Keratinocyte (primary cell): ENCODE results near the gene MRGPRF. TPM values are rescaled to one million over a fixed set of nuclear protein-coding genes. Genes with fewer than 3 reads are reported as not detected.

Experiments used
- DNase-seq: peaks from one replicate; pipeline ENCODE4 v3.0.0-alpha.2; 2011; ENCODE audit warnings: low read depth, missing footprints, low spot score
- FAIRE-seq: peaks from 2 replicates; lab custom pipeline; 2011; peaks lifted over from hg19 to GRCh38; lab: Jason Lieb, UNC
- H2AFZ ChIP-seq: 2 replicates; pipeline ENCODE4 v1.6.0; 2012; ENCODE audit warnings: low read length, control low read depth, inconsistent platforms; ENCODE audit not compliant: control insufficient read depth
- H3K27ac ChIP-seq: 2 replicates; pipeline ENCODE4 v1.5.1; 2011; ENCODE audit warnings: low read length; ENCODE audit not compliant: control insufficient read depth, insufficient read depth
- H3K27me3 ChIP-seq: 3 replicates; pipeline ENCODE4 v1.6.0; 2011; ENCODE audit warnings: low read length; ENCODE audit not compliant: control insufficient read depth, insufficient read depth; ENCODE audit errors: extremely low read depth
- H3K36me3 ChIP-seq, 2 experiments: 2 replicates in 1 of 2; 3 replicates in 1 of 2; pipeline ENCODE4 v1.5.1; 2011; ENCODE audit warnings: low read length in 2 of 2, mild to moderate bottlenecking in 1 of 2; ENCODE audit not compliant: control insufficient read depth in 2 of 2, insufficient read depth in 2 of 2; ENCODE audit errors: extremely low read depth in 1 of 2
- H3K4me1 ChIP-seq: 3 replicates; pipeline ENCODE4 v1.5.1; 2011; ENCODE audit warnings: low read length; ENCODE audit not compliant: control insufficient read depth, insufficient read depth; ENCODE audit errors: extremely low read depth
- H3K4me2 ChIP-seq: 3 replicates; pipeline ENCODE4 v1.6.0; 2011; ENCODE audit warnings: low read depth, low read length; ENCODE audit not compliant: control insufficient read depth, insufficient read depth; ENCODE audit errors: extremely low read depth
- H3K4me3 ChIP-seq, 3 experiments: fragments of 200-600 bp in 1 of 3; sonication (generic) in 1 of 3; 2 replicates in 2 of 3; 3 replicates in 1 of 3; pipeline ENCODE4 v1.5.1; 2011 to 2016; ENCODE audit warnings: low read length in 3 of 3, mild to moderate bottlenecking in 3 of 3, control low read depth in 2 of 3, inconsistent platforms in 1 of 3, low read depth in 1 of 3, mixed read lengths in 1 of 3, mixed run types in 1 of 3, moderate library complexity in 1 of 3; ENCODE audit not compliant: control insufficient read depth in 2 of 3, insufficient read depth in 2 of 3; ENCODE audit errors: extremely low read depth in 1 of 3
- H3K79me2 ChIP-seq: 2 replicates; pipeline ENCODE4 v1.6.0; 2012; ENCODE audit warnings: low read length; ENCODE audit not compliant: control insufficient read depth, insufficient read depth
- H3K9ac ChIP-seq: 3 replicates; pipeline ENCODE4 v1.6.0; 2011; ENCODE audit warnings: low read length; ENCODE audit not compliant: control insufficient read depth, insufficient read depth; ENCODE audit errors: extremely low read depth
- H3K9me1 ChIP-seq: 3 replicates; pipeline ENCODE4 v1.6.0; 2011; ENCODE audit warnings: low read length; ENCODE audit not compliant: control insufficient read depth, insufficient read depth; ENCODE audit errors: extremely low read depth
- H3K9me3 ChIP-seq: 2 replicates; pipeline ENCODE4 v1.5.1; 2012; ENCODE audit warnings: low read depth, low read length; ENCODE audit not compliant: control insufficient read depth
- H4K20me1 ChIP-seq: 3 replicates; pipeline ENCODE4 v1.6.0; 2011; ENCODE audit warnings: low read length; ENCODE audit not compliant: control insufficient read depth, insufficient read depth; ENCODE audit errors: extremely low read depth
- EZH2 ChIP-seq: IDR thresholded peaks from one replicate; pipeline ENCODE4 v1.6.1; 2012; ENCODE audit warnings: inconsistent platforms, mild to moderate bottlenecking, low read length, moderate library complexity
- dilution Hi-C: fragments of 300-500 bp; cut with MboI; formaldehyde crosslinking; loops from one replicate; pipeline ENCODE4 v1.7.0; 2020; ENCODE audit warnings: low sequenced_read_pairs; ENCODE audit not compliant: extremely low pct_ligation_motif_present
- polyA plus RNA-seq, 5 experiments: library from polyadenylated mRNA; depleted of rRNA in 3 of 5; stranded (reverse) in 3 of 5; stranded (forward) in 1 of 5; unstranded in 1 of 5; fragments of >200 nt; gene quantifications; 1 replicate in 1 of 5; 2 replicates in 3 of 5; 3 replicates in 1 of 5; pipeline versions ENCODE4 v1.2.1 to v1.2.3, GENCODE V29; 2011 to 2012; ENCODE audit warnings: missing spikeins in 2 of 5, low read depth in 1 of 5, low replicate concordance in 1 of 5
- TF ChIP-seq, protein P1 (sequence below), 3 experiments: IDR thresholded peaks in 1 of 3; conservative IDR thresholded peaks in 1 of 3; optimal IDR thresholded peaks in 1 of 3; 2 replicates in 2 of 3; 3 replicates in 1 of 3; pipeline versions ENCODE3 to v1.5.1; 2011; ENCODE audit warnings: low read length in 3 of 3, mild to moderate bottlenecking in 3 of 3, moderate library complexity in 2 of 3, control low read depth in 1 of 3, inconsistent platforms in 1 of 3; ENCODE audit not compliant: insufficient read depth in 2 of 3; ENCODE audit errors: extremely low read depth in 1 of 3

MRGPRF gene
- polyA plus RNA-seq, 1 donor (not counting 4 experiments of a cell fraction or from before 2014, with no cell fraction given) = not detected

DNA sequence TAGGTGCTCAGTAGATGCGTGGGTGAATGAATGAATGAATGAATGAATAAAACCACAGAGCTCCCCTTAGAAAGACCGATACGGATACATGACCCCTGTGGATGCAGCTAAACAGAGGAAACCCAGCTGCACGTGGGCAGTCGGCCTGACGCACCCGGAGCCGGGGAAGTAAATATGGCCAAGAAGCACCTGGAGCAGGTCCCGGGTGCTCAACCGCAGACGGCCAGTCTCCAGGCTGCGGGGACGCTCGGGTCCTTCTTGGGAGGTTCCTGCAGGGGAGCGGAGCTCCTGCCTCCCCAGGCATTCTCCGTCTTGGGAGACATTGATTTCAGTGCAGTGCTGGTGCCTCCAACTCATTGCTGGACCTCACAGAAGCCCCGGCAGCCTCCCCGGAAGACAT lies 24.0 kb upstream of the MRGPRF start:
- no peaks in the 10 kb centered on the region for H3K27me3 ChIP-seq
- no peaks in the 10 kb centered on the region for H3K79me2 ChIP-seq
- TF ChIP-seq EZH2 = no peak
- TF ChIP-seq, protein P1, sequence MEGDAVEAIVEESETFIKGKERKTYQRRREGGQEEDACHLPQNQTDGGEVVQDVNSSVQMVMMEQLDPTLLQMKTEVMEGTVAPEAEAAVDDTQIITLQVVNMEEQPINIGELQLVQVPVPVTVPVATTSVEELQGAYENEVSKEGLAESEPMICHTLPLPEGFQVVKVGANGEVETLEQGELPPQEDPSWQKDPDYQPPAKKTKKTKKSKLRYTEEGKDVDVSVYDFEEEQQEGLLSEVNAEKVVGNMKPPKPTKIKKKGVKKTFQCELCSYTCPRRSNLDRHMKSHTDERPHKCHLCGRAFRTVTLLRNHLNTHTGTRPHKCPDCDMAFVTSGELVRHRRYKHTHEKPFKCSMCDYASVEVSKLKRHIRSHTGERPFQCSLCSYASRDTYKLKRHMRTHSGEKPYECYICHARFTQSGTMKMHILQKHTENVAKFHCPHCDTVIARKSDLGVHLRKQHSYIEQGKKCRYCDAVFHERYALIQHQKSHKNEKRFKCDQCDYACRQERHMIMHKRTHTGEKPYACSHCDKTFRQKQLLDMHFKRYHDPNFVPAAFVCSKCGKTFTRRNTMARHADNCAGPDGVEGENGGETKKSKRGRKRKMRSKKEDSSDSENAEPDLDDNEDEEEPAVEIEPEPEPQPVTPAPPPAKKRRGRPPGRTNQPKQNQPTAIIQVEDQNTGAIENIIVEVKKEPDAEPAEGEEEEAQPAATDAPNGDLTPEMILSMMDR (optimal IDR thresholded peaks at IDR 0.05 in 1 of 3, IDR thresholded peaks at IDR 0.05 in 1 of 3, conservative IDR thresholded peaks at IDR 0.05 in 1 of 3; ENCODE audit: extremely low read depth in 1 of 3, insufficient read depth in 2 of 3, low read length in 3 of 3) = no peak
- DNase-seq (no peak), FAIRE-seq (no peak)
- H2AFZ ChIP-seq = no peak overlapping the region
- dilution Hi-C loops = no loop called here
- H3K9me3 ChIP-seq = no peaks in the 10 kb centered on the region
- H3K36me3 ChIP-seq = no peaks in the 10 kb centered on the region
- H3K4me2 ChIP-seq = no peak overlapping the region
- H3K27ac ChIP-seq = no peak overlapping the region
- no peaks in the 10 kb centered on the region for H3K9me1 ChIP-seq
- H3K4me3 ChIP-seq = no peak overlapping the region
- no peak overlapping the region for H3K9ac ChIP-seq
- no peaks in the 10 kb centered on the region for H4K20me1 ChIP-seq
- H3K4me1 ChIP-seq = no peaks in the 10 kb centered on the region

DNA sequence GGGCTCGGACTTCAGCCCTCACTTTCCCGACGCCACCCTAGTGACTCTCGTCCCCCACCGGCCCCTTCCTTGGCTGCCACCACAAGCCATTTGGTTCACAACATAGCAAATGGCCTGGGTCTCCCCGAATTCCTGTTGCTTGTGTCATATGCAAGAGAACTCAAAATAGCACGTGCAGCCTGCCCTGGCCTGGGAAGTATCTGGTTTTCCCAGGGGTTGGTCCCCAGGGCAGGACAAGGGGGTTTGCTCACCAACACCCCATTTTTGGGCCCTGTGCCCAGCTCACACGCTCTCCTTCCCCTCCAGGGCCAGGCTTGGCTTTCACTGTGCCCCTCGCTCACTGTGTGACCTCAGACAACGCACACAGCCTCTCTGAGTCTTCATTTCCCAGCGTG lies 22.9 kb upstream of the MRGPRF start:
- Histone ChIP-seq H3K79me2 (no peaks in the 10 kb centered on the region), H3K4me1 (no peaks in the 10 kb centered on the region), H3K36me3 (no peaks in the 10 kb centered on the region), H3K9ac (no peak overlapping the region), H2AFZ (no peak overlapping the region), H3K4me3 (no peak overlapping the region), H4K20me1 (no peaks in the 10 kb centered on the region), H3K9me1 (no peaks in the 10 kb centered on the region), H3K27me3 (no peaks in the 10 kb centered on the region), H3K27ac (no peak overlapping the region), H3K9me3 (no peaks in the 10 kb centered on the region), H3K4me2 (no peak overlapping the region)
- dilution Hi-C loops = no loop called here
- DNase-seq (no peak), FAIRE-seq (no peak)
- TF ChIP-seq, protein P1 (optimal IDR thresholded peaks at IDR 0.05 in 1 of 3, IDR thresholded peaks at IDR 0.05 in 1 of 3, conservative IDR thresholded peaks at IDR 0.05 in 1 of 3; ENCODE audit: extremely low read depth in 1 of 3, insufficient read depth in 2 of 3, low read length in 3 of 3) = no peak
- no peak for TF ChIP-seq EZH2
